ENCODE results near the gene LGR4. TPM values are rescaled to one million over a fixed set of nuclear protein-coding genes. Genes with fewer than 3 reads are reported as not detected.
A peak's percentile ranks its signal among the peaks of the same experiment; 100 is the strongest.

The LGR4 gene
- total and polyA plus RNA-seq, 2 experiments from 2014 or later = 22.6 to 99.6 TPM

GRCh38 chr11:27431808-27432207 lies 40.8 kb downstream of the LGR4 start (continued):
- TF ChIP-seq, protein P1, sequence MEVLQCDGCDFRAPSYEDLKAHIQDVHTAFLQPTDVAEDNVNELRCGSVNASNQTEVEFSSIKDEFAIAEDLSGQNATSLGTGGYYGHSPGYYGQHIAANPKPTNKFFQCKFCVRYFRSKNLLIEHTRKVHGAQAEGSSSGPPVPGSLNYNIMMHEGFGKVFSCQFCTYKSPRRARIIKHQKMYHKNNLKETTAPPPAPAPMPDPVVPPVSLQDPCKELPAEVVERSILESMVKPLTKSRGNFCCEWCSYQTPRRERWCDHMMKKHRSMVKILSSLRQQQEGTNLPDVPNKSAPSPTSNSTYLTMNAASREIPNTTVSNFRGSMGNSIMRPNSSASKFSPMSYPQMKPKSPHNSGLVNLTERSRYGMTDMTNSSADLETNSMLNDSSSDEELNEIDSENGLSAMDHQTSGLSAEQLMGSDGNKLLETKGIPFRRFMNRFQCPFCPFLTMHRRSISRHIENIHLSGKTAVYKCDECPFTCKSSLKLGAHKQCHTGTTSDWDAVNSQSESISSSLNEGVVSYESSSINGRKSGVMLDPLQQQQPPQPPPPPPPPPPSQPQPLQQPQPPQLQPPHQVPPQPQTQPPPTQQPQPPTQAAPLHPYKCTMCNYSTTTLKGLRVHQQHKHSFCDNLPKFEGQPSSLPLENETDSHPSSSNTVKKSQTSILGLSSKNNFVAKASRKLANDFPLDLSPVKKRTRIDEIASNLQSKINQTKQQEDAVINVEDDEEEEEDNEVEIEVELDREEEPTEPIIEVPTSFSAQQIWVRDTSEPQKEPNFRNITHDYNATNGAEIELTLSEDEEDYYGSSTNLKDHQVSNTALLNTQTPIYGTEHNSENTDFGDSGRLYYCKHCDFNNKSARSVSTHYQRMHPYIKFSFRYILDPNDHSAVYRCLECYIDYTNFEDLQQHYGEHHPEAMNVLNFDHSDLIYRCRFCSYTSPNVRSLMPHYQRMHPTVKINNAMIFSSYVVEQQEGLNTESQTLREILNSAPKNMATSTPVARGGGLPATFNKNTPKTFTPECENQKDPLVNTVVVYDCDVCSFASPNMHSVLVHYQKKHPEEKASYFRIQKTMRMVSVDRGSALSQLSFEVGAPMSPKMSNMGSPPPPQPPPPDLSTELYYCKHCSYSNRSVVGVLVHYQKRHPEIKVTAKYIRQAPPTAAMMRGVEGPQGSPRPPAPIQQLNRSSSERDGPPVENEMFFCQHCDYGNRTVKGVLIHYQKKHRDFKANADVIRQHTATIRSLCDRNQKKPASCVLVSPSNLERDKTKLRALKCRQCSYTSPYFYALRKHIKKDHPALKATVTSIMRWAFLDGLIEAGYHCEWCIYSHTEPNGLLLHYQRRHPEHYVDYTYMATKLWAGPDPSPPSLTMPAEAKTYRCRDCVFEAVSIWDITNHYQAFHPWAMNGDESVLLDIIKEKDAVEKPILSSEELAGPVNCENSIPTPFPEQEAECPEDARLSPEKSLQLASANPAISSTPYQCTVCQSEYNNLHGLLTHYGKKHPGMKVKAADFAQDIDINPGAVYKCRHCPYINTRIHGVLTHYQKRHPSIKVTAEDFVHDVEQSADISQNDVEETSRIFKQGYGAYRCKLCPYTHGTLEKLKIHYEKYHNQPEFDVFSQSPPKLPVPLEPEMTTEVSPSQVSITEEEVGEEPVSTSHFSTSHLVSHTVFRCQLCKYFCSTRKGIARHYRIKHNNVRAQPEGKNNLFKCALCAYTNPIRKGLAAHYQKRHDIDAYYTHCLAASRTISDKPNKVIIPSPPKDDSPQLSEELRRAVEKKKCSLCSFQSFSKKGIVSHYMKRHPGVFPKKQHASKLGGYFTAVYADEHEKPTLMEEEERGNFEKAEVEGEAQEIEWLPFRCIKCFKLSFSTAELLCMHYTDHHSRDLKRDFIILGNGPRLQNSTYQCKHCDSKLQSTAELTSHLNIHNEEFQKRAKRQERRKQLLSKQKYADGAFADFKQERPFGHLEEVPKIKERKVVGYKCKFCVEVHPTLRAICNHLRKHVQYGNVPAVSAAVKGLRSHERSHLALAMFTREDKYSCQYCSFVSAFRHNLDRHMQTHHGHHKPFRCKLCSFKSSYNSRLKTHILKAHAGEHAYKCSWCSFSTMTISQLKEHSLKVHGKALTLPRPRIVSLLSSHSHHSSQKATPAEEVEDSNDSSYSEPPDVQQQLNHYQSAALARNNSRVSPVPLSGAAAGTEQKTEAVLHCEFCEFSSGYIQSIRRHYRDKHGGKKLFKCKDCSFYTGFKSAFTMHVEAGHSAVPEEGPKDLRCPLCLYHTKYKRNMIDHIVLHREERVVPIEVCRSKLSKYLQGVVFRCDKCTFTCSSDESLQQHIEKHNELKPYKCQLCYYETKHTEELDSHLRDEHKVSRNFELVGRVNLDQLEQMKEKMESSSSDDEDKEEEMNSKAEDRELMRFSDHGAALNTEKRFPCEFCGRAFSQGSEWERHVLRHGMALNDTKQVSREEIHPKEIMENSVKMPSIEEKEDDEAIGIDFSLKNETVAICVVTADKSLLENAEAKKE (CRISPR knock-in tag; IDR thresholded peaks at IDR 0.05) = no peak
- no peak for TF ChIP-seq EZH2phosphoT487 (IDR thresholded peaks at IDR 0.05; ENCODE audit: unreplicated experiment)
- no peak for TF ChIP-seq POLR2AphosphoS5 (IDR thresholded peaks at IDR 0.05; ENCODE audit: low read depth)

- H3K36me3 Mint-ChIP-seq (ENCODE audit: low read depth) = 0 out of 3 replicates have a peak, but pooled peaks cover 2% of the 10 kb centered on the region
- H3K4me2 ChIP-seq = peak overlapping the region; percentile 68
- H3K4me1 Mint-ChIP-seq = peaks cover 22% of the 10 kb centered on the region
- DNase-seq (ENCODE audit: low spot score) (peak; percentile 20), ATAC-seq (peak; percentile 40; the same call in 2 of the 3 replicates)
- no peaks in the 10 kb centered on the region for H3K9me2 ChIP-seq (ENCODE audit: insufficient read depth)
- peaks cover 100% of the 10 kb centered on the region for H3K79me2 ChIP-seq (replicated peaks; ENCODE audit: insufficient read depth)
- no peaks in the 10 kb centered on the region for H3K27me3 ChIP-seq (ENCODE audit: insufficient read depth)
- H3K36me3 ChIP-seq (ENCODE audit: insufficient read depth) = 0 out of 2 replicates have a peak, but pooled peaks cover 3% of the 10 kb centered on the region
- H3K4me3 ChIP-seq = no peak overlapping the region
- no peaks in the 10 kb centered on the region for H3K9me3 Mint-ChIP-seq
- no peak overlapping the region for H2AFZ ChIP-seq
- H3K4me3 Mint-ChIP-seq = no peak overlapping the region
- no peak overlapping the region for H3K27ac Mint-ChIP-seq
- no peak for TF ChIP-seq EZH2 (IDR thresholded peaks at IDR 0.05; ENCODE audit: low read depth, unreplicated experiment)
- TF ChIP-seq NANOG (IDR thresholded peaks at IDR 0.05; ENCODE audit: borderline replicate concordance) = no peak
- TF ChIP-seq JUNB (IDR thresholded peaks at IDR 0.05; ENCODE audit: unreplicated experiment) = no peak
- peaks cover 4% of the 10 kb centered on the region; the same call in 1 of the 2 replicates for H3F3A ChIP-seq (replicated peaks; ENCODE audit: low read depth)
- H3K27ac ChIP-seq (ENCODE audit: low read depth) = peak overlapping the region; percentile 87
- peaks cover 1% of the 10 kb centered on the region for H3K27me3 Mint-ChIP-seq (ENCODE audit: insufficient read depth, low read depth, poor library complexity)
- H4K20me1 ChIP-seq (replicated peaks; ENCODE audit: insufficient read depth) = peaks cover 8% of the 10 kb centered on the region
- H3K4me1 ChIP-seq (ENCODE audit: insufficient read depth) = peaks cover 63% of the 10 kb centered on the region
Measured at GRCh38 chr11:27429761-27430393, 42.7 kb downstream of the LGR4 start.

Data from GM23338 (cell line).